ENCODE measurements around the gene GPR78.

GPR78 gene

GRCh38 chr4:8580321-8581093, at the start of gene GPR78:
GPR78 (plus strand) TSS chr4:8580392; CDS start chr4:8580983, 591 bp downstream.
- DNase-seq (ENCODE audit: low read depth) = no peak

GRCh38 chr4:8532245-8532781, 47.9 kb upstream of the GPR78 start:
- DNase-seq (ENCODE audit: low read depth) = no peak

- no peak for DNase-seq (ENCODE audit: low read depth)
These were observed 46.8 kb upstream of the GPR78 start for GRCh38 chr4:8533274-8533865.

GRCh38 chr4:8534129-8534528, 46.1 kb upstream of the GPR78 start:
- no peak for DNase-seq (ENCODE audit: low read depth)

DNA sequence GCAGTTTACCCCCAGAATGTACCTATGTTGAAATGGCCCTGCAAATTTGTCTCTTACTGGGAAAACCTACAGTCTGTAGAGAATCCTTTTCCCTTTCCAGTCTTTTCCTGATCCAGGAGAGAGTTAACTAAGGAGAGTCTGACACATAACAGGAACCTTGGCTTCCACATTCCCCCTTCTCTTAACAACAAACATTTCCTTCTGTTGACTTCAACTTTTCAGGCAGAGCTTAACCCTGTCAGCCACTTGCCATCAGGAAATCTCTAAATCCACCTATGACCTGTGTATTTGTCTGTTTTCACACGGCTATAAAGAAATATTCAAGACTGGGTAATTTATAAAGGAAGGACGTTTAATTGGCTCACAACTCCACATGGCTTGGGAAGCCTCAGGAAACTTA, 45.6 kb upstream of the GPR78 start:
- DNase-seq (ENCODE audit: low read depth) = no peak

DNA sequence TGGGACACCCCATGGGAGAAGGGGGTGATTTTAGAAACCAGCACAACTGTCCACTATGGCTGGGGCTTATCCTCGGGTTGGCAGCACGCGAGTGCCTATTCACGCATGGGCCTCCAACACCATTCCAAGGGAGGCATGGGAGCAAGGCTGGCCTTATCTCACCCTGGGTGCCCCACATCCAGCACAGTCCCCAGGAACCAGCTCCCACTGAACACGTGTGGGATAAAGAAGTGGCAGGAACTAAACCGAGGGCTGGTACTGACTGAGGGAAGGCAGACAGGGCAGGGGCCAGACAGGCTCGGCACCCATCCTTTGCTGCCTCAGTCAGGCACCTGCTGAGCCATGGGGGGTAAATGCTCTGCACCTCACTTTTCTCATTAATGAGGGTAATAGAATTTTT, 43.7 kb upstream of the GPR78 start:
- no peak for DNase-seq (ENCODE audit: low read depth)

DNA sequence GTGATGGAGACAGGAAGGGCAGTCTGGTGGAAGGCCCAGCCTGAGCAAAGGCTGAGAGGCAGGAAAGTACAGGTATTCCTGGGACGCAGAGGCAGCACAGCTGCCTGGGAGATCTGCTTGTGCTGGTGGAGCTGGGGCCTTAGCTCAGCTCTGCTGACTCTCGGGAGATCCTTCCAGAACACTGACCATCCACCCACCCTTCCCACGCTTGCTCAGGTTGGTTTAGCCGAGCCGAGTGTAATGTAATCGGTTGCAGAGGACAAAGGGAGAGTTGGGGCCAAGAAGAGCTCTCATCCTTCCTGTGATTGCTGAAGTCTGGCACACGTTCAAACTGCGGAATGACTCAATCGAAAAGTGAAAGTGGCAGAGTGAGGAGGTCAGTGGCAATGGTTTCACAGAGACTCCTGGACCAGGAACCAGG, 43.1 kb upstream of the GPR78 start:
- peak; percentile 90 for DNase-seq (ENCODE audit: low read depth)

GRCh38 chr4:8538076-8538702, 42.0 kb upstream of the GPR78 start:
- DNase-seq (ENCODE audit: low read depth) = no peak

DNA sequence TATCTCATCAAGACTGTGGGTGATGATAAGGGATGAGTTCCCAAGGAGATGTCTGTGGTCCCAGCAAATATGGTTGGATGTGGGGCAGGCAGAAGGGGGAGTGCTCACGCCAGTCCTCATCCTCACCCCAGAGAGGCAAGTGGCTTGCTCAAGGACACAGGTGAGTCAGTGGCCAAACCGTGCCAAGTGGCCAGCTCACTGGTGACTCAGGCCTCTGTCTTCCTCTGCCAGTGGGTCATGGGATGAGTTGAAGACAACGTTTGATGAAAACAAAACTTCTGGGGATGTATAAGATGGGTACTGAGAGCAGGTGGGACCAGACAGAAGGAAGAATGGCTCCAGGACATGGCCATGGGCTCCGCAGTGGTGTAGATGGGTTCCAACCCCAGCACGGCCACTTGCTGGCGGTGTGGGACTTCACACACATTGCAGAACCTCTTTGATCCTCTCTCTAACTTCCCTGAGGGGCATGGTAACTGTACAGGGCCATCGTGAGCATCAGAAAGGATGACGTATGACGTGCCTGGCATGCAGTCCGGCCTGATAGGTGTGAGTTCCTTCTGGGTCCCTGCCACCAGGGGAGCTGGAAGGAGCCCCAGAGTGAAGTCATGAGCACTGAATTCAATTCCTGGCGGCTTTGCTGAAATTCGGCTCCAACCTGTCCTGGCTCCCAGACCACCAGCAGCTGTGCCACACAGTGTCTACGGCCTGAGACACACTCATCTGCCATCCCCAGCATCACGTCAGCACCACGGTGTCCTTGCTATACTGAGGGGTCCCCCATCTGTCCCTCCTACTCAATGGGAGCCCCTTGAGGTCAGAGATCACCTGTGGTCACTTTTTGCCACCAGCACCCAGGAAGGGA, 41.3 kb upstream of the GPR78 start:
- DNase-seq (ENCODE audit: low read depth) = peak; percentile 88

GRCh38 chr4:8539661-8540060, 40.5 kb upstream of the GPR78 start:
- no peak for DNase-seq (ENCODE audit: low read depth)

- DNase-seq (ENCODE audit: low read depth) = no peak
These were observed 40.1 kb upstream of the GPR78 start for GRCh38 chr4:8540072-8540471.

GRCh38 chr4:8540586-8540985, 39.6 kb upstream of the GPR78 start:
- no peak for DNase-seq (ENCODE audit: low read depth)

- DNase-seq (ENCODE audit: low read depth) = no peak
These were observed 39.2 kb upstream of the GPR78 start for GRCh38 chr4:8540991-8541390.

- DNase-seq (ENCODE audit: low read depth) = no peak
These were observed 38.0 kb upstream of the GPR78 start for GRCh38 chr4:8541981-8542715.

- no peak for DNase-seq (ENCODE audit: low read depth)
These were observed 37.2 kb upstream of the GPR78 start for GRCh38 chr4:8542776-8543525.

DNA sequence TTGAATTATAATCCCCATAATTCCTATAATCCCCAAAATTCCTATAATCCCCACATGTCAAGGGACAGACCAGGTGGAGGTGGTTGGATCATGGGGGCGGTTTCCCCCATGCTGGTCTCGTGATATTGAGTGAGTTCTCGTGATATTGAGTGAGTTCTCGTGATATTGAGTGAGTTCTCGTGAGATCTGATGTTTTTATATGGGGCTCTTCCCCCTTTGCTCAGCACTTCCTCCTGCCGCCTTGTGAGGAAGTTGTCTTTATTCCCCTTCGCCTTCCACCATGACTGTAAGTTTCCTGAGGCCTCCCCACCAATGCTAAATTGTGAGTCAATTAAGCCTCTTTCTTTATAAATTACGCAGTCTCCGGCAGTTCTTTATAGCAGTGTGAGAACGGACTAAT, 36.6 kb upstream of the GPR78 start:
- DNase-seq (ENCODE audit: low read depth) = no peak

GRCh38 chr4:8544282-8544681, 35.9 kb upstream of the GPR78 start:
- no peak for DNase-seq (ENCODE audit: low read depth)

DNA sequence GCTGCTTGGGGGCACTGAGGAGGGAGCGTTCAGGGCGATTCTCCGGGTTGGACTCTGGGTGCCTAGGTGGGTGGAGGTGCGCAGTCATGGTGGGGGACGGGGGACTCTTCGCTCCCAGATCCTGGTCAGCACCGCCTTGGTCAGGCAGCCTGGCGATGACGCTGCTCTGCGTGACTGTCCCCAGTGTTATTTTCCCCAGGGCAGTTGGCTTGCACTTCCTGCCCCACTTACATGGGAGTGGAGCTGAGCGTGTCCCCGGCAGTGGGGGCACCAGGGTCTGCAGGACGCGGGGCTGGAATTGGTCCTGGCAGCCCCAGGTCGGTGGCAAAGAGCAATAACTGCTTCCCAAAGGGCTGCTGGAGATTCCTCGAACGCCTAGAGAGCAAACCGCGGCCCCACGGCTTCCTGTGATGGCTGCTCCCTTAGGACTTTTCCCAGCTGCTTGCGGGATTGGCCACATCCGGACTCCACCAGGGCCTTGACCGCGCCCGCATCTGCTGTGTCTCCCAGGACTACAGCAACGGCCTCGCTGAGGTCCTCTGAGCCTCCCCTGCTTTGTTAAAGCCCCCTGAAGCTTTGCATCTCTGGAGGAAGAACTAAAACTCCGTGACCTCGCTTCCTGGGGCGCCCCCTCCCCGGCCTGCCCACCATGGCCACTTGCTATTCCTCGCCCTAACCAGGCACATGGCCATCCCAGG, 35.3 kb upstream of the GPR78 start:
- DNase-seq (ENCODE audit: low read depth) = no peak

GRCh38 chr4:8545439-8545765, 34.8 kb upstream of the GPR78 start:
- DNase-seq (ENCODE audit: low read depth) = no peak

DNA sequence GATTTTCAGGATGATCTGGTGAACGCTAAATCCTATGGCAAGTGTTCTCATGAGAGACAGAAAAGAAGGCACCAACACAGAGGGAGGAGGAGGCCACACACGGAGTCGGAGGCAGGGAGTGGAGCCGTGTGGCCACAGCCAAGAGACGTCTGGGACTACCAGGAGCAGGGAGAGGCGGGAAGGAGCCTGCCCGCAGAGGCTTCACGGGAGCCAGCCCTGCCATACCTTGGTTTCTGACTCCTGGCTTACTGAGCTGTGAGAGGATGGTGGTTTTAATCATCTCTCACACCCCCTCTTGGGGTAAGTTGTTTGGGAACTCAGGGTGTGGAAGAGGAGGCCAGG, 33.5 kb upstream of the GPR78 start:
- no peak for DNase-seq (ENCODE audit: low read depth)

Data from HS-5 (cell line).